Esophagus muscularis mucosa (tissue), 4 donors: ENCODE results near the gene BDH1. TPM values are rescaled to one million over a fixed set of nuclear protein-coding genes. Genes with fewer than 3 reads are reported as not detected.
"Not testable (repeated sequence)": the region's sequence is repeated elsewhere in the genome, so short reads cannot be mapped to it uniquely, and the experiment has no call there.

Experiments used
- DNase-seq: peaks from one replicate; pipeline ENCODE4 v3.0.0-alpha.2; 2017; ENCODE audit errors: extremely low spot score
- H3K27ac ChIP-seq, 4 donors: fragments of 200-600 bp; sonication (generic); replicated peaks in 1 of 4; 1 replicate in 3 of 4; 2 replicates in 1 of 4; pipeline ENCODE4 v1.5.1; 2016 to 2019; ENCODE audit warnings: mild to moderate bottlenecking in 1 of 4
- H3K27me3 ChIP-seq, 4 donors: fragments of 200-600 bp; sonication (generic); one replicate each; pipeline versions ENCODE4 v1.5.1 to v1.6.0; 2016 to 2019
- H3K36me3 ChIP-seq, 4 donors: fragments of 200-600 bp; sonication (generic); one replicate each; pipeline ENCODE4 v1.5.1; 2016 to 2019
- H3K4me1 ChIP-seq, 4 donors: fragments of 200-600 bp; sonication (generic); one replicate each; pipeline ENCODE4 v1.5.1; 2016 to 2019
- H3K4me3 ChIP-seq, 4 donors: fragments of 200-600 bp; sonication (generic); 1 replicate in 2 of 4; 2 replicates in 2 of 4; pipeline ENCODE4 v1.5.1; 2016 to 2019; ENCODE audit warnings: mild to moderate bottlenecking in 4 of 4, moderate library complexity in 1 of 4
- H3K9me3 ChIP-seq, 4 donors: fragments of 200-600 bp; sonication (generic); 1 replicate in 3 of 4; 2 replicates in 1 of 4; pipeline ENCODE4 v1.5.1; 2016 to 2019
- CTCF ChIP-seq, 3 experiments: fragments of 200-600 bp in 2 of 3; fragments of 450-650 bp in 1 of 3; sonication (generic) in 2 of 3; IDR thresholded peaks; one replicate each; pipeline ENCODE4 v1.5.1; 2017 to 2019; ENCODE audit warnings: antibody characterized with exemption in 3 of 3, mild to moderate bottlenecking in 2 of 3, moderate library complexity in 1 of 3
- EP300 ChIP-seq: sonication (generic); formaldehyde crosslinking; IDR thresholded peaks from one replicate; pipeline ENCODE4 v1.6.1; 2017; ENCODE audit warnings: antibody characterized with exemption
- POLR2A ChIP-seq: fragments of 450-650 bp; IDR thresholded peaks from one replicate; pipeline ENCODE4 v1.6.1; 2017; ENCODE audit warnings: antibody characterized with exemption, moderate library complexity, mild to moderate bottlenecking, low read depth
- POLR2AphosphoS5 ChIP-seq, 2 donors: sonication (generic); formaldehyde crosslinking; IDR thresholded peaks; one replicate each; pipeline ENCODE4 v1.6.1; 2017; ENCODE audit warnings: antibody characterized with exemption in 2 of 2
- WGBS: methylation state at CpG from one replicate; pipeline ENCODE4 v1.1.5; 2018; 5-methylcytosine and 5-hydroxymethylcytosine counted together
- intact Hi-C: fragments of 100-400 bp; cut with DNase I; formaldehyde crosslinking; loops from one replicate; pipeline ENCODE4 v1.15.1; 2023
- total RNA-seq, 4 donors: library from RNA; depleted of rRNA; stranded (reverse); fragments of >200 nt; gene quantifications; one replicate each; pipeline versions ENCODE4 v1.1.0 to v1.2.1, GENCODE V29; 2016

BDH1 gene
- total RNA-seq, 4 donors from 2014 or later: 9.1 to 18.7 (median 14.6) TPM

DNA sequence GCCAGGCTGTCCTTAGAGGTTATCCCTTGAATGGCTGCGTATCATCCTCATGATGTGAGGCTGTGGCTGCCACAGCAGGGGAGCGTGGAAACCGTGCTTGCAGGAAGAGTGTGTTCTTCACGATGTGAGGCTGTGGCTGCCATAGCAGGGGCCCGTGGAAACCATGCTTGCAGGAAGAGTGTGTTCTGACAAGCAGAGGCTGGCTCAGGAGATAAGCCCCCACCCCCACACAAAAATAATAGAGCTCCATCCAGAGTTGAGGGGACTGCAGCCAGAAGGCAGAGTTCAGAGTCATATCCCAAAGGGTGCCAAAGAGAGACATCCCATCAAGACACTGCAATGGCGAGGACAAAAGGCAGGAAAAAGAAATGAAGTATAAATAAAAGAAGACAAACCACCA, 22.6 kb upstream of the BDH1 start:
- no peak for DNase-seq
- H3K27ac ChIP-seq: no peak overlapping the region
- H3K9me3 ChIP-seq: no peaks in the 10 kb centered on the region
- intact Hi-C loops: no loop called here
- no peak overlapping the region for H3K4me3 ChIP-seq
- TF ChIP-seq CTCF (IDR thresholded peaks at IDR 0.05) (no peak), POLR2AphosphoS5 (IDR thresholded peaks at IDR 0.05) (no peak), POLR2A (no peak), EP300 (no peak)
- WGBS: 83% methylated on average over 6 of the region's 6 CpGs
- no peaks in the 10 kb centered on the region for H3K4me1 ChIP-seq
- H3K36me3 ChIP-seq: peaks cover 0 to 23% (median 12%) of the 10 kb centered on the region in 4 donors
- H3K27me3 ChIP-seq: peaks cover 0 to under 1% (median 0%) of the 10 kb centered on the region in 4 donors

DNA sequence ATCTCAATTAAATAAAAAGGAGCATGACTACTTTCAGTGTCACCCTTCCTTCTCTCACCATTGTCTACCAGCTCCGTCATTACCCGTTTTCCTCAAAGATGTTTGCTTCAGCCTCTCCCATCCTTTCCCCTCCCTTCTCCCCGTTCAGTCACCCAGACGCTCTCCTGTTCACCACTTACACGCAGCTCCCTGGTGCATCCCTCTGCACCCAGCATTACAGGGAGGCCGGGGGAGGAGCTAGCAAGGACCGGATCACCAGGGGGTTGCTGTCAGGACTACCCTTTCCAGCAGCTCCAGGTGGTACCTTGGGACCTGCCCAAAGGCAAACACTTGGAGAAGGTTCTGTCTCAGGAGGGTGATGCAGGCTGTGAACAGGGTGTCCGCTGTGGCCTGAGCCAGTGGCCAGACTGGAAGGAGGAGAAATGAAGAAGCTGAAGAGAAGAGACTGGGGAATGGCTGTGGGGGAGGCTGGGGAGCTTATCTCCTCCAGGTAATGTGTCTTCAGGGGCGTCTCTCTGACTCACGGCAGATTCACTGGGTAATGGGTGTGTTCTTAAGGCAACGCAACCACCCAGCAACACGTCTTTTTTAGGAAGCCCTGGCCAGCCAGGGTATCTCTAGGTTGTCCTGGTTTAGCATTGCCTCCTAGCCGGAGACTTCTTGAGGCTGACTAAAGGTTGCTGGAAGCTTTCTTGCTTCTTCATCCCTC, 21.8 kb upstream of the BDH1 start:
- Histone ChIP-seq H3K4me1 (no peaks in the 10 kb centered on the region), H3K27ac (no peak overlapping the region), H3K27me3 (peaks cover 0 to 6% (median 0%) of the 10 kb centered on the region in 4 donors), H3K9me3 (no peaks in the 10 kb centered on the region), H3K36me3 (peaks cover 0 to 23% (median 12%) of the 10 kb centered on the region in 4 donors), H3K4me3 (no peak overlapping the region)
- 91% methylated on average over 13 of the region's 13 CpGs for WGBS
- no peak for DNase-seq
- TF ChIP-seq POLR2A: no peak
- no peak for TF ChIP-seq EP300
- intact Hi-C loops: no loop called here

GRCh38 chr3:197576838-197577237, 21.1 kb upstream of the BDH1 start:
- Histone ChIP-seq H3K4me1 (no peaks in the 10 kb centered on the region), H3K27me3 (peaks cover 0 to 6% (median 0%) of the 10 kb centered on the region in 4 donors), H3K36me3 (peaks cover 0 to 23% (median 12%) of the 10 kb centered on the region in 4 donors), H3K9me3 (no peaks in the 10 kb centered on the region), H3K27ac (no peak overlapping the region), H3K4me3 (no peak overlapping the region)
- 88% methylated on average over 8 of the region's 8 CpGs for WGBS
- no peak for TF ChIP-seq EP300
- TF ChIP-seq CTCF (IDR thresholded peaks at IDR 0.05): no peak
- intact Hi-C loops: no loop called here
- DNase-seq: no peak

GRCh38 chr3:197575362-197575761, 19.6 kb upstream of the BDH1 start:
- Histone ChIP-seq H3K36me3 (peaks cover 0 to 22% (median 12%) of the 10 kb centered on the region in 4 donors), H3K4me3 (no peak overlapping the region), H3K27ac (no peak overlapping the region), H3K4me1 (no peaks in the 10 kb centered on the region), H3K27me3 (peaks cover 0 to 11% (median 0%) of the 10 kb centered on the region in 4 donors), H3K9me3 (no peaks in the 10 kb centered on the region)
- intact Hi-C loops: no loop called here
- TF ChIP-seq EP300: no peak
- no peak for TF ChIP-seq CTCF (IDR thresholded peaks at IDR 0.05)
- no peak for TF ChIP-seq POLR2A
- TF ChIP-seq POLR2AphosphoS5 (IDR thresholded peaks at IDR 0.05): no peak
- DNase-seq: no peak
- 94% methylated on average over 5 of the region's 5 CpGs for WGBS

DNA sequence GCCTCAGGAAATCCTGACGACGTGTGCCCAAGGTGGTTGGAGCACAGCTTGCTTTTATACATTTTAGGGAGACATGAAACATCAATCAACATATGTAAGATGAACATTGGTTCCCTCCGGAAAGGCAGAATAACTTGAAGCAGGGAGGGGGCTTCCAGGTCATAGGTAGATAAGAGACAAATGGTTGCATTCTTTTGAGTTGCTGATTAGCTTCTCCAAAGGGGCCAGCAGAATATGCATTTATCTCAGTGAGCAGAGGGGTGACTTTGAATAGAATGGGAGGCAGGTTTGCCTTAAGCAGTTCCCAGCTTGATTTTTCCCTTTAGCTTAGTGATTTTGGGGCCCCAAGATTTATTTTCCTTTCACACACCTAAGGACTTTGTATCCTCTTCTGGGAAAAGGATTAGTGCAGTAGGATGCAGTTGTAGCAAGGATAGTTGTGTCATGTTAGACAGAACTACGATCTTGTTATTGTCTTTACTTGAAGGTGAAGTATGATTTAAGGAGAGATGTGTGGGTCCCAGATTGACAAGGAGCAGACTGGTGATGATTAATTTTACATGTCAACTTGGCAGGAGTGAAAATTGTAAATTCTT, 18.7 kb upstream of the BDH1 start:
- WGBS: 29% methylated on average over 4 of the region's 4 CpGs
- DNase-seq, intact Hi-C loops: not testable (repeated sequence)

More for the DNA sequence above, 18.7 kb upstream of the BDH1 start:
- H3K27ac ChIP-seq, H3K4me3 ChIP-seq, H3K4me1 ChIP-seq, H3K9me3 ChIP-seq: not testable (repeated sequence)
- Histone ChIP-seq H3K27me3 (peaks cover 0 to 18% (median 0%) of the 10 kb centered on the region in 4 donors), H3K36me3 (peaks cover 0 to 20% (median 12%) of the 10 kb centered on the region in 4 donors)
